Measurements from ENCODE around the gene MME.
"Not testable (repeated sequence)": the region's sequence is repeated elsewhere in the genome, so short reads cannot be mapped to it uniquely, and the experiment has no call there.

Gene MME

GRCh38 chr3:155083313-155083905 is 3.3 kb downstream of the MME start:
- in situ Hi-C loops (cut with HindIII; ENCODE audit: low sequenced_read_pairs), result no loop called here

- in situ Hi-C loops (cut with HindIII; ENCODE audit: low sequenced_read_pairs), result no loop called here
Measured at GRCh38 chr3:155084567-155084966, 4.4 kb downstream of the MME start.

GRCh38 chr3:155086051-155086450 is 5.9 kb downstream of the MME start:
- in situ Hi-C loops (cut with HindIII; ENCODE audit: low sequenced_read_pairs), result no loop called here

DNA sequence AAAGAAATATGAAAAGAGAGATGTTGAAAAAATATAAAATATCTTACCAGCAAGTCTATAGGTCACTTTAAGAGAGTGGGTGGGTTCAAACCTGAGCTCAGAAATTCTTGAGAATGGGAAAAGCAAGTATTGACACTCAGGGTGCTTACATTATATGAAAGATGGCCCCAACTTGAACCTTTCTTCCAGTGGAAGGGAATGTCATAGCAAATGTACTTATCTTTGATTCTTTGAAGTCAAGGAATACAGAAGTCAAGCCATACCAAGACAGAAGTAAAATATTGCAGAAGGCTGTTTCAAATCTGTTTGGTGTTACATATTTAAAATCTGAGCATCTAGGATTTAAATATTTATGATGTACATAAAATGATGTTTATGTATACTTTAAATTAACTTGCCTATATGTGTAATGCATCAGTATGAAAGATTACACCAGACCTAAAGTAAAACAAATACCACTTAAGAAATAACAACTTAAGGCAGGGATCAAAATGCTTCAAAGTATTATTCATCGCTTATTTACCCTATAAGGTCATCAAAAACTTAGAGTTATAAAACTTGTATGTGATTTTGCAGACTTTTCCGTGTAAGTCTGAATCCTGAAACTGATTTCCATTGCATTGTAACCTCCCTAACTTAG is 8.7 kb downstream of the MME start:
- in situ Hi-C loops (cut with HindIII; ENCODE audit: low sequenced_read_pairs), result no loop called here

DNA sequence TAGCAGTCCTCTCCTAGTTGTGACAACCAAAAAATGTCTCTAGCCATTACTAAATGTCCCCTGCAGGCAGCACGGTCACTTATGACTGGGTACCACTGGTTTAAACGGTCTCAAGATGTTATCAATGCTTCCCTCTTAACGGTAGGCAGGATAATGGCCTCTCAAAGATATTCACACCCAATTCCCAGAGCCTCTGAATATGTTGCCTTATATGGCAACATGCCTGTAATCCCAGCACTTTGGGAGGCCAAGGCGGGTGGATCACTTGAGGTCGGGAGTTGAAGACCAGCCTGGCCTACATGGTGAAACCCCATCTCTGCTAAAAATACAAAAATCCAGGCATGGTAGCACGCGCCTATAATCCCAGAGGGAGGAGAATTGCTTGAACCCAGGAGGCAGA is 9.4 kb downstream of the MME start:
- in situ Hi-C loops (cut with HindIII; ENCODE audit: low sequenced_read_pairs), result no loop called here

GRCh38 chr3:155093261-155093660 is 13.1 kb downstream of the MME start:
- in situ Hi-C loops (cut with HindIII; ENCODE audit: low sequenced_read_pairs), result no loop called here

GRCh38 chr3:155096303-155097008 is 16.3 kb downstream of the MME start:
- in situ Hi-C loops (cut with HindIII; ENCODE audit: low sequenced_read_pairs), result no loop called here

DNA sequence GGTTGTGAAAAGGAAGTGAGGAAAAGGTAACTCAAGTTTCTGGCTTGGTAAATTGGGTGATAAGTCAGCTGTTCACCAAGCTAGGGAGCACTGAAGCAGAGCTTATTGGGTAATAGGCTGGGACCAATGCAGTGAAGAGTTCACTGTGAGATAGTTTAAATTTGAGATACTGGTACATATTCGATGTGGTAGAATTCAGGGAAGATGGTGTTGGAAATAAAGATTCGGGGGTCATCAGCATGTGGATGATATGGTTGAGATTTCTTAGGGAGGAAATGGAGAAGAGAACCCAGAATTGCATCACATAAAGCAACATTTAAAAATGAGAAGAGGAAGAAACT is 16.9 kb downstream of the MME start:
- in situ Hi-C loops (cut with HindIII; ENCODE audit: low sequenced_read_pairs), result no loop called here

DNA sequence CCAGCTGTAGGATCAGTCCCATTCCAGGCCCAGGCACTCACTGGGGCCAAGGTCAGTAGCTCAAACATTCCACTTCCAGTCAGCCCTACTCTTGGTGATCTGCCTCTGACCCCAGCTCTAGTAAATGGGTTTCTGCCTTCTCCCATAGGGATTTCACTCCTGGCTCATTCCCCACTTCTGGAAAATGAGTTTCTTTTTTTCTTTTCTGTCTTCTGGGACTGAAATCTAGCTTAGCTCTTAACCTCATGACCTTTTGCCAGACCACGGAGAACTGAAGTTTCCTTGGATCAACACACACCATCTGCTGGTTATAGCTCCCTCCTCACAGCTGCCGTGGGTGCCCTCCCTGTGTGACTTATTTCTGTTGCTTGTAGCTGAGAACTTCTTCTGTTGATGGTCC is 21.3 kb downstream of the MME start:
- in situ Hi-C loops (cut with HindIII; ENCODE audit: low sequenced_read_pairs), result no loop called here

GRCh38 chr3:155102329-155102728 is 22.2 kb downstream of the MME start:
- in situ Hi-C loops (cut with HindIII; ENCODE audit: low sequenced_read_pairs), result no loop called here

DNA sequence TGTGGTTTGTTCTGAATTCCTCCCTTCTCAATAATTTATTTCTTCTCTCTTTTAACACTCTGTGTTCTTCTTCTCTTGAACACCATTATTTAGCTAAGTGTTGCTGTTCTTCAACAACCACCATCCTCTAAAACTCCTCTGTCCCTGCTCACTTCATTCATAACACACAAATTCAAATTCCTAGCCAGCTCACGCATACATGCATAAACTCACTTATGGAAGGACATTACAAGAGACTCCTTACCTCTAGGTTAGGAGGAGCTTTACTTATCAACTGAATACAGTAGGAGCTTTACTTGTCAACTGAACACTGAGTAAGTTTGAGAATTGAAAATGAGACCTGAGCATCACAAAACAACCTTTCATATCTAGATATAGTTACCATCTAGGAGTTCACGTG is 23.6 kb downstream of the MME start:
- in situ Hi-C loops (cut with HindIII; ENCODE audit: low sequenced_read_pairs), result no loop called here

GRCh38 chr3:155106119-155106518 is 26.0 kb downstream of the MME start:
- in situ Hi-C loops (cut with HindIII; ENCODE audit: low sequenced_read_pairs), result no loop called here

DNA sequence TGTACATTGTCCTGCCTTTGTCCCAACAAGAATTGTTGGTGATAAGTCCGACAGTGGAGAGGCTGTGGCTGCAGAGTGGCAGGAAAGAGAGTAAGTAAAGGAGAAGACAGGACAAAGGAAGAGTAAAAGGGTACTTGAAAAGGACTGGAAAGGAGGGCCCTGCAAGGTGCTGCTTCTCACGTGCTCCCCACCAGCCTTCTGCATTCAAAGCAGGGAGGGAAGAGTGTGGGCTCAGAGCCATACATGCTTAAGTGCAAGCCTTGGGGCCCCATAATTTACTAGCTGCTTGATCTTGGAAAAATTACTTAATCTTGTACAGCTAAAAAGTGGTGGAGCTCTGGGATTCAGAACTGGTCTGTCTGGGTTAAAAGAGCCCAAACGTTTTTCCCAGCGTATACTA is 29.9 kb downstream of the MME start:
- in situ Hi-C loops (cut with HindIII; ENCODE audit: low sequenced_read_pairs), result no loop called here

- in situ Hi-C loops (cut with HindIII; ENCODE audit: low sequenced_read_pairs), result no loop called here
Measured at GRCh38 chr3:155110996-155111901, 31.1 kb downstream of the MME start.

GRCh38 chr3:155111971-155112370 is 31.9 kb downstream of the MME start:
- in situ Hi-C loops (cut with HindIII; ENCODE audit: low sequenced_read_pairs), result no loop called here

GRCh38 chr3:155112661-155113389 is 32.7 kb downstream of the MME start:
- in situ Hi-C loops (cut with HindIII; ENCODE audit: low sequenced_read_pairs), result no loop called here

GRCh38 chr3:155124745-155125144 is 44.6 kb downstream of the MME start:
- in situ Hi-C loops (cut with HindIII; ENCODE audit: low sequenced_read_pairs), result not testable (repeated sequence)

DNA sequence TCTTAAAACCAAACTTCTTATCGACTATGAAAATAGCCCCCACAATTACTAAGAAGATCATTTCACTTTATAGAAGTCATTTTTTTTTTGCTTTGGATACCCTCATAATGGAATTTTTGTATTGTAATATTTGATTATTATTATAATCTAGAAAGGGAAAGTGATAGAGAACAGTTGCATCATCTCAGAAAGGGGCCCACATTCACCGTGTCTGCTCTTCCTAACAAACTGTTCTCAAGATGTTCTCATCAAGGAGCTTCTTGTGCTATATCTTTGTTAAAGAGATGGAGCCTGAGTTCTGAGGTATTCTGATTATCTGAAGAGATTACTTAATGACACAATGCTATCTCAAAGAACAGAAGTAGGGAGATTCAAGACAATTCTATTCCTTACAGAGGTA is 49.3 kb downstream of the MME start:
- in situ Hi-C loops (cut with HindIII; ENCODE audit: low sequenced_read_pairs), result no loop called here

GRCh38 chr3:155130001-155130400 is 49.9 kb downstream of the MME start:
- in situ Hi-C loops (cut with HindIII; ENCODE audit: low sequenced_read_pairs), result no loop called here

GRCh38 chr3:155131104-155131503 is 51.0 kb downstream of the MME start:
- in situ Hi-C loops (cut with HindIII; ENCODE audit: low sequenced_read_pairs), result no loop called here

DNA sequence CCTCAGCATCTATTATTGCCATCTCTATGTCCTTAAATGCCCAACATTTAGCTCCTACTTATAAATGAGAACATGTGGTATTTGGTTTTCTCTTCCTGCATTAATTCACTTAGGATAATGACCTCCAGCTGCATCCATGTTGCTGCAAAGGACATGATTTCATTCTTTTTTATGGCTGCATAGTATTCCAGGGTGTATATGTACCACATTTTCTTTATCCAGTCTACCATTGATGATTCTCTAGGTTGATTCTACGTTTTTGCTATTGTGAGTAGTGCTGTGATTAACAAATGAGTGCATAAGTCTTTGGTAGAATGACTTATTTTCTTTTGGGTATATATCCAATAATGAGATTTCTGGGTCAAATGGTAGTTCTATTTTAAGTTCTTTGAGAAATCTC is 54.2 kb downstream of the MME start:
- in situ Hi-C loops (cut with HindIII; ENCODE audit: low sequenced_read_pairs), result not testable (repeated sequence)
